Activated T-cell treated with anti-CD3 and anti-CD28 coated beads, Interleukin-2, amount 50 U/mL, for 4 hours (primary cell): ENCODE results near the gene SMARCA2. TPM values are rescaled to one million over a fixed set of nuclear protein-coding genes. Genes with fewer than 3 reads are reported as not detected.

Experiments
- ATAC-seq, 2 donors: fragments of 200-7000 bp; cut with Tn5 transposase; one replicate each; pipeline ENCODE4 v1.10.0; 2021
- DNase-seq: peaks from one replicate; pipeline ENCODE4 v3.0.0-alpha.2; 2020
- H3K27me3 Mint-ChIP-seq: one replicate; pipeline ENCODE4 v1.8.0; 2021; ENCODE audit warnings: low read depth, mixed read lengths
- H3K36me3 Mint-ChIP-seq: one replicate; pipeline ENCODE4 v1.8.0; 2022; ENCODE audit warnings: mixed read lengths; ENCODE audit not compliant: insufficient read depth
- H3K4me1 Mint-ChIP-seq: one replicate; pipeline ENCODE4 v1.8.0; 2021; ENCODE audit warnings: low read depth, mixed read lengths
- H3K4me3 Mint-ChIP-seq: one replicate; pipeline ENCODE4 v1.8.0; 2021; ENCODE audit warnings: mild to moderate bottlenecking, moderate library complexity, mixed read lengths
- H3K9me3 Mint-ChIP-seq: one replicate; pipeline ENCODE4 v1.8.0; 2021; ENCODE audit warnings: mixed read lengths
- total RNA-seq, 3 donors: library from RNA; stranded (reverse); gene quantifications; one replicate each; pipeline ENCODE4 v1.2.1, GENCODE V29; 2021

The SMARCA2 gene
- total RNA-seq, 3 donors from 2014 or later: 65.4 to 120 (median 93.5) TPM

- Mint-ChIP-seq H3K4me1 (no peaks in the 10 kb centered on the region), H3K4me3 (no peak overlapping the region), H3K9me3 (no peaks in the 10 kb centered on the region), H3K36me3 (peaks cover 25% of the 10 kb centered on the region), H3K27me3 (no peaks in the 10 kb centered on the region)
- DNase-seq (no peak), ATAC-seq (no peak)
Observed at GRCh38 chr9:2181792-2182191, 166.6 kb downstream of the SMARCA2 start.

GRCh38 chr9:2190939-2191608 lies 175.9 kb downstream of the SMARCA2 start:
- Mint-ChIP-seq H3K36me3 (peaks cover 57% of the 10 kb centered on the region), H3K9me3 (no peaks in the 10 kb centered on the region)
- no peak for DNase-seq

DNA sequence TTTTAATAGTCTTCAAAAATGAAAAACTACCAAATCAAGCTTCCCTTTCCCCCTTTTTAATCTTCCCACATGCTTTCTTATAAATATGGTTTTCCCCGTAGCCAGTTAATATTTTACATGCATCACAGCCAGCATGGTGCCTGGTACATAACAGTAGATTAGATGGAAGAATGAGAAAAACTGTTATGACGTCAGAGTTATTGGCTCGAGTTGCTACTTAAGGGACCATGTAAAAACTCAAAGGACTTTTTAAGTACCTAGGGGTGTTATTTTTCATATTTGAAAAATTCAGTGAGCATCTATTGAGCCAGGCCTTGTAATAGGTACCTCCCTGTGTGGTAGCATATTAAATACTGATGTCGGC lies 176.4 kb downstream of the SMARCA2 start:
- peaks cover 56% of the 10 kb centered on the region for H3K36me3 Mint-ChIP-seq

More at GRCh38 chr9:2190939-2191608, 175.9 kb downstream of the SMARCA2 start:
- Mint-ChIP-seq H3K27me3 (no peaks in the 10 kb centered on the region), H3K4me3 (no peak overlapping the region), H3K4me1 (peaks cover 3% of the 10 kb centered on the region)
- ATAC-seq: no peak

GRCh38 chr9:2192356-2192979 lies 177.3 kb downstream of the SMARCA2 start:
- peaks cover 3% of the 10 kb centered on the region for H3K4me1 Mint-ChIP-seq
- H3K9me3 Mint-ChIP-seq: no peaks in the 10 kb centered on the region
- H3K36me3 Mint-ChIP-seq: peaks cover 55% of the 10 kb centered on the region
- ATAC-seq (peak in 1 of 2 donors; percentile 41), DNase-seq (no peak)
- H3K4me3 Mint-ChIP-seq: no peak overlapping the region
- H3K27me3 Mint-ChIP-seq: no peaks in the 10 kb centered on the region

More for the DNA sequence above, 176.4 kb downstream of the SMARCA2 start:
- no peak for ATAC-seq
- no peak overlapping the region for H3K4me3 Mint-ChIP-seq
- no peaks in the 10 kb centered on the region for H3K9me3 Mint-ChIP-seq
- DNase-seq: no peak
- H3K27me3 Mint-ChIP-seq: no peaks in the 10 kb centered on the region
- peaks cover 3% of the 10 kb centered on the region for H3K4me1 Mint-ChIP-seq

DNA sequence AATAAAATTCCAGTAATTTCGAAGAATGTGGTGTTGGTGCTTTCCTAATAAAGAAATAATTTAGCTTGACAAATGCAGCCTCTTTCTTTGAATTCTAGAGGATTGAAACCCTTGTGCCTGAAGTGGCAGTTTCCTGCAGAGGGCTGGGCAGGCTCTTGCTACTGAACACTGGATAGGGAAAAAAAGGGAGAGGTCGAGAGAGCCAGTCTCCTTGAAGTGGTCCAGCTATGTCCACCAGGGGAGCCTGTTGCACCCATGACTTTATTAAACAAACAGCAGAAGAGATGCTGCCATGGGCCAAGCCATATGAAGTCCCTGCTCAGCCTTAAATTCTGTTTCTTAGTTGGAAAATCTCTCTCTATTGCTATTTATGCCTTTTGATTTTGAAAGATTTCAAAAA lies 178.4 kb downstream of the SMARCA2 start:
- ATAC-seq: no peak
- Mint-ChIP-seq H3K4me1 (peaks cover 3% of the 10 kb centered on the region), H3K4me3 (no peak overlapping the region)

DNA sequence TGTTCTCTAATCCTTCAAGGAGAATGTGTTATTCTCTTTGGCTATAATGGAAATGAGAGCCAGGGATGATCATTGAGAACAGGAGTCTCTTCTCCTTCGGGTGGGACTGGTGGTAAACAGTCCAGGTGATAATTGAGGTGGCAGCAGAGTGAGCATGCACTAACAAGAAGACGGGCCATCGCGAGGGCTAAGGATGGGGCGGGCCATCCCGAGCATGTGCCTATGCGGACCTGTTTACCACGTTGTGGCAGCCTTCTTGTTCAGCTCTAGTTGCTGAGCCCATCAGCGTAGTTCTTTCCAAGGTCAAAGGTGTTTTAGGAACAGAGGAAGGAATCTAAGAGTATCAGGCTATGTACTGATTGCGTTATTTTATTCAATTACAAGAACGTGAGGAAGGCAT lies 180.1 kb downstream of the SMARCA2 start:
- Mint-ChIP-seq H3K27me3 (no peaks in the 10 kb centered on the region), H3K36me3 (peaks cover 56% of the 10 kb centered on the region), H3K4me3 (no peak overlapping the region), H3K4me1 (peaks cover 3% of the 10 kb centered on the region), H3K9me3 (peaks cover 12% of the 10 kb centered on the region)
- ATAC-seq: no peak
- no peak for DNase-seq

More for the DNA sequence above, 178.4 kb downstream of the SMARCA2 start:
- Mint-ChIP-seq H3K9me3 (no peaks in the 10 kb centered on the region), H3K27me3 (no peaks in the 10 kb centered on the region), H3K36me3 (peaks cover 58% of the 10 kb centered on the region)
- no peak for DNase-seq

GRCh38 chr9:2196757-2197156 lies 181.6 kb downstream of the SMARCA2 start:
- H3K9me3 Mint-ChIP-seq: peaks cover 21% of the 10 kb centered on the region
- H3K4me1 Mint-ChIP-seq: peaks cover 3% of the 10 kb centered on the region
- ATAC-seq: no peak
- H3K4me3 Mint-ChIP-seq: no peak overlapping the region
- DNase-seq: no peak
- peaks cover 59% of the 10 kb centered on the region for H3K36me3 Mint-ChIP-seq
- no peaks in the 10 kb centered on the region for H3K27me3 Mint-ChIP-seq

GRCh38 chr9:2198956-2199635 lies 183.9 kb downstream of the SMARCA2 start:
- no peaks in the 10 kb centered on the region for H3K4me1 Mint-ChIP-seq
- H3K27me3 Mint-ChIP-seq: no peaks in the 10 kb centered on the region
- DNase-seq (no peak), ATAC-seq (no peak)
- H3K4me3 Mint-ChIP-seq: no peak overlapping the region
- peaks cover 26% of the 10 kb centered on the region for H3K9me3 Mint-ChIP-seq
- peaks cover 43% of the 10 kb centered on the region for H3K36me3 Mint-ChIP-seq

- no peaks in the 10 kb centered on the region for H3K27me3 Mint-ChIP-seq
- no peak overlapping the region for H3K4me3 Mint-ChIP-seq
- peaks cover 26% of the 10 kb centered on the region for H3K9me3 Mint-ChIP-seq
- H3K36me3 Mint-ChIP-seq: peaks cover 39% of the 10 kb centered on the region
- ATAC-seq (no peak), DNase-seq (no peak)
- no peaks in the 10 kb centered on the region for H3K4me1 Mint-ChIP-seq
Observed at GRCh38 chr9:2199999-2200796, 185.1 kb downstream of the SMARCA2 start.

GRCh38 chr9:2208465-2208864 lies 193.3 kb downstream of the SMARCA2 start:
- H3K27me3 Mint-ChIP-seq: no peaks in the 10 kb centered on the region
- DNase-seq: no peak
- no peaks in the 10 kb centered on the region for H3K36me3 Mint-ChIP-seq
- H3K4me3 Mint-ChIP-seq: no peak overlapping the region
- no peaks in the 10 kb centered on the region for H3K4me1 Mint-ChIP-seq
- no peaks in the 10 kb centered on the region for H3K9me3 Mint-ChIP-seq
- ATAC-seq: no peak

- Mint-ChIP-seq H3K27me3 (no peaks in the 10 kb centered on the region), H3K36me3 (no peaks in the 10 kb centered on the region), H3K4me1 (no peaks in the 10 kb centered on the region), H3K9me3 (no peaks in the 10 kb centered on the region), H3K4me3 (no peak overlapping the region)
- DNase-seq (no peak), ATAC-seq (no peak)
Observed at GRCh38 chr9:2208991-2209390, 193.8 kb downstream of the SMARCA2 start.

- no peaks in the 10 kb centered on the region for H3K36me3 Mint-ChIP-seq
- no peak for ATAC-seq
- no peak for DNase-seq
- H3K9me3 Mint-ChIP-seq: no peaks in the 10 kb centered on the region
- no peak overlapping the region for H3K4me3 Mint-ChIP-seq
- no peaks in the 10 kb centered on the region for H3K4me1 Mint-ChIP-seq
- no peaks in the 10 kb centered on the region for H3K27me3 Mint-ChIP-seq
Observed at GRCh38 chr9:2209400-2209799, 194.3 kb downstream of the SMARCA2 start.

DNA sequence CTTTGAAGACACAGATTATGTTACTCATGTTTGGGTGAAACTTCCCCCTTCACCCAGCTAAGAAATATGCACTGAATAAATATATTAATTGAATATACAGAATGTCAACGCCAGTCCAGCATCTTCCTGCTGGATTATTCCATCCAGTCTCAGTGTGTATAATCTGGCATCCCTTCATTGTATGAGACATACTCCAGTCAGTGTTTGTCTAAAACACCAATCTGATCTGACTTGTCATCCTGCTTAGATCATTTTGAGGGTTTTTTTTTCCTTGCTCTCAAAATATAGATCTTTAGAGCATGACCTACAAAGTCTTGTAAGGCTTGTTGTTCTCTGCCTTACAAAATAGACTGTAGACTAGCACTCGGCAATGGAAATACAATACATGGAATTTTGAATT lies 195.1 kb downstream of the SMARCA2 start:
- no peak for ATAC-seq
- no peaks in the 10 kb centered on the region for H3K9me3 Mint-ChIP-seq
- no peaks in the 10 kb centered on the region for H3K36me3 Mint-ChIP-seq

DNA sequence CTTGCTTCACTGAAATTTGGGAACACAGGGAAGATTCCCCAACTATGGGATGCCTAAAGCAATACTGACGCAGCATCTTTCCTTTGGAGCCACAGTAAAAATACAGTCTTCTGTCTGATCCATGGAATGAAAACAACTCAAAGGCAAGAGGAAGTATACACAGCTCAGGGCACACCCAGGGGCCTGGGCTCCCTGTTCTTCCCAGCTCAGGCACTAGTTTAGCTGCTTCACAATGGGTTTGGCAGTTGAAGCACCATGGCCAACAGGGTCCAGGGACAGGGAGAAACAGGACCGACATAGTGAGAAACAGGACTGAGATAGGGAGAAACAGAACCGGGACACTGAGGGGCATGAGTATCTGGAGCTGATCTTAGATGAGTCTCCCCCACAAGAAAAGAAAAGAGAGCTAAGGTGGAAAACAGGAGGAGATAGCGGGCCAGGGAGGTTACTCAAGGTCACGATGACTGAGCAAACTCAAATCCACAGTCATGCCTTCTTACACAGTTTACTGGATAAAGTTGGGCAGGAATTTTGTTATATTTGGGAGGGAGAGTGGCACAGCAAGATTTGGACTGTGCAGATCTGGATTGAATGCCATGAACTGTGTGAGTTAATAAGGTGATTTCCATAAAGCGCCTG lies 198.8 kb downstream of the SMARCA2 start:
- no peak for DNase-seq
- no peak for ATAC-seq
- Mint-ChIP-seq H3K9me3 (no peaks in the 10 kb centered on the region), H3K27me3 (no peaks in the 10 kb centered on the region), H3K36me3 (no peaks in the 10 kb centered on the region), H3K4me1 (no peaks in the 10 kb centered on the region), H3K4me3 (no peak overlapping the region)

More for the DNA sequence above, 195.1 kb downstream of the SMARCA2 start:
- H3K4me3 Mint-ChIP-seq: no peak overlapping the region
- DNase-seq: no peak
- no peaks in the 10 kb centered on the region for H3K4me1 Mint-ChIP-seq
- H3K27me3 Mint-ChIP-seq: no peaks in the 10 kb centered on the region
